ENCODE measurements around the gene FKBP8. TPM values are rescaled to one million over a fixed set of nuclear protein-coding genes. Genes with fewer than 3 reads are reported as not detected.

The FKBP8 gene
- total RNA-seq, 1 donor from 2014 or later = 250 TPM

- TF ChIP-seq CTCF (IDR thresholded peaks at IDR 0.05; ENCODE audit: unreplicated experiment) = no peak
- Mint-ChIP-seq H3K9me3 (no peaks in the 10 kb centered on the region), H3K36me3 (no peaks in the 10 kb centered on the region), H3K4me3 (no peak overlapping the region), H3K27ac (no peak overlapping the region), H3K4me1 (peaks cover 14% of the 10 kb centered on the region), H3K27me3 (ENCODE audit: low read depth) (no peaks in the 10 kb centered on the region)
- DNase-seq (ENCODE audit: low spot score in 2 of 2, unreplicated experiment in 2 of 2) = no peak
Observed at GRCh38 chr19:18503971-18504885, 39.1 kb downstream of the FKBP8 start.

GRCh38 chr19:18503337-18503970 is 39.9 kb downstream of the FKBP8 start:
- Mint-ChIP-seq H3K4me1 (peaks cover 14% of the 10 kb centered on the region), H3K4me3 (no peak overlapping the region), H3K27me3 (ENCODE audit: low read depth) (no peaks in the 10 kb centered on the region), H3K27ac (no peak overlapping the region), H3K36me3 (no peaks in the 10 kb centered on the region), H3K9me3 (no peaks in the 10 kb centered on the region)
- TF ChIP-seq CTCF (IDR thresholded peaks at IDR 0.05; ENCODE audit: unreplicated experiment) = no peak
- no peak for DNase-seq (ENCODE audit: low spot score in 2 of 2, unreplicated experiment in 2 of 2)

- TF ChIP-seq CTCF (IDR thresholded peaks at IDR 0.05; ENCODE audit: unreplicated experiment) = no peak
- Mint-ChIP-seq H3K4me3 (no peak overlapping the region), H3K27ac (no peak overlapping the region), H3K27me3 (ENCODE audit: low read depth) (no peaks in the 10 kb centered on the region), H3K9me3 (no peaks in the 10 kb centered on the region), H3K36me3 (no peaks in the 10 kb centered on the region), H3K4me1 (peaks cover 12% of the 10 kb centered on the region)
- no peak for DNase-seq (ENCODE audit: low spot score in 2 of 2, unreplicated experiment in 2 of 2)
Observed at GRCh38 chr19:18502638-18503294, 40.6 kb downstream of the FKBP8 start.

- Mint-ChIP-seq H3K27me3 (ENCODE audit: low read depth) (no peaks in the 10 kb centered on the region), H3K36me3 (no peaks in the 10 kb centered on the region), H3K4me1 (peaks cover 7% of the 10 kb centered on the region), H3K27ac (no peak overlapping the region), H3K9me3 (no peaks in the 10 kb centered on the region), H3K4me3 (no peak overlapping the region)
- TF ChIP-seq CTCF (IDR thresholded peaks at IDR 0.05; ENCODE audit: unreplicated experiment) = no peak
- no peak for DNase-seq (ENCODE audit: low spot score in 2 of 2, unreplicated experiment in 2 of 2)
Observed at GRCh38 chr19:18502246-18502637, 41.1 kb downstream of the FKBP8 start.

GRCh38 chr19:18501832-18502231 is 41.5 kb downstream of the FKBP8 start:
- no peak for DNase-seq (ENCODE audit: low spot score in 2 of 2, unreplicated experiment in 2 of 2)
- Mint-ChIP-seq H3K4me3 (no peak overlapping the region), H3K27ac (no peak overlapping the region), H3K27me3 (ENCODE audit: low read depth) (no peaks in the 10 kb centered on the region), H3K36me3 (no peaks in the 10 kb centered on the region), H3K4me1 (peaks cover 5% of the 10 kb centered on the region), H3K9me3 (no peaks in the 10 kb centered on the region)
- no peak for TF ChIP-seq CTCF (IDR thresholded peaks at IDR 0.05; ENCODE audit: unreplicated experiment)

Measured in mesothelial cell of epicardium (in vitro differentiated cells).